GM12878 (cell line): Measurements from ENCODE around the gene EEF1AKMT3. TPM values are rescaled to one million over a fixed set of nuclear protein-coding genes. Genes with fewer than 3 reads are reported as not detected.

ENCODE experiments used
- ATAC-seq: fragments of 200-7000 bp; cut with Tn5 transposase; 3 replicates; pipeline ENCODE4 v1.9.1; 2020; ENCODE audit warnings: mild to moderate bottlenecking, moderate library complexity
- BruUV-seq: library from RNA; stranded (reverse); fragments of 400-500 nt; replicated peaks from 2 replicates; lab custom pipeline; 2021; lab: Mats Ljungman, UMichigan
- CTCF ChIA-PET: fragments of 300-600 bp; sonication (Branson Sonifier 250); formaldehyde crosslinking; extraction: SDS; loops from one replicate; lab custom pipeline; 2021; ENCODE audit warnings: inconsistent platforms; lab: Yijun Ruan, JAX
- POLR2A ChIA-PET: fragments of 350-600 bp; formaldehyde crosslinking; extraction: SDS; loops from one replicate; lab custom pipeline; 2021; ENCODE audit warnings: inconsistent platforms; lab: Charles Lee
- RAD21 ChIA-PET: fragments of 300-600 bp; sonication (Branson Sonifier 250); formaldehyde crosslinking; loops from one replicate; lab custom pipeline; 2023; ENCODE audit warnings: antibody characterized with exemption; ENCODE audit not compliant: unreplicated experiment; lab: Charles Lee
- SMC1A ChIA-PET: fragments of 300-600 bp; sonication (Branson Sonifier 250); formaldehyde crosslinking; loops from one replicate; lab custom pipeline; 2023; ENCODE audit not compliant: unreplicated experiment, uncharacterized antibody; lab: Charles Lee
- DNase-seq: peaks from one replicate; pipeline ENCODE4 v3.0.0-alpha.2; 2011; ENCODE audit warnings: low read depth, low spot score
- FAIRE-seq: peaks from 3 replicates; lab custom pipeline; 2011; peaks lifted over from hg19 to GRCh38; lab: Jason Lieb, UNC
- H2AFZ ChIP-seq: 2 replicates; pipeline ENCODE4 v1.6.0; 2011; ENCODE audit warnings: low read depth, low read length, control low read depth; ENCODE audit not compliant: control insufficient read depth
- H3K27ac ChIP-seq: 2 replicates; pipeline ENCODE4 v1.5.1; 2011; ENCODE audit warnings: control low read depth; ENCODE audit not compliant: control insufficient read depth, insufficient read depth
- H3K27me3 ChIP-seq, 2 experiments: replicated peaks in 1 of 2; 2 replicates each; pipeline versions ENCODE4 v1.6.0 to v1.6.1; 2011; ENCODE audit warnings: low read length in 1 of 2; ENCODE audit not compliant: control insufficient read depth in 2 of 2, insufficient read depth in 2 of 2
- H3K36me3 ChIP-seq, 2 experiments: 2 replicates each; pipeline ENCODE4 v1.5.1; 2011; ENCODE audit warnings: low read length in 1 of 2; ENCODE audit not compliant: control insufficient read depth in 2 of 2, insufficient read depth in 2 of 2
- H3K4me1 ChIP-seq: 2 replicates; pipeline ENCODE4 v1.6.1; 2011; ENCODE audit warnings: mild to moderate bottlenecking, low read length, moderate library complexity, mixed read lengths; ENCODE audit not compliant: control insufficient read depth, insufficient read depth
- H3K4me2 ChIP-seq: 2 replicates; pipeline ENCODE4 v1.6.0; 2011; ENCODE audit warnings: control low read depth; ENCODE audit not compliant: control insufficient read depth, insufficient read depth
- H3K4me3 ChIP-seq: fragments of 200-600 bp; sonication (generic); 2 replicates; pipeline ENCODE4 v1.5.1; 2016
- H3K79me2 ChIP-seq: 2 replicates; pipeline ENCODE4 v1.6.0; 2011; ENCODE audit warnings: low read length; ENCODE audit not compliant: control insufficient read depth, insufficient read depth
- H3K9ac ChIP-seq: 2 replicates; pipeline ENCODE4 v1.8.0; 2011; ENCODE audit warnings: low read length, control low read depth, mixed read lengths; ENCODE audit not compliant: control insufficient read depth, insufficient read depth
- H3K9me3 ChIP-seq: replicated peaks from 3 replicates; pipeline ENCODE4 v1.5.1; 2011; ENCODE audit warnings: mild to moderate bottlenecking, low read length; ENCODE audit not compliant: control insufficient read depth, insufficient read depth
- H4K20me1 ChIP-seq: 2 replicates; pipeline ENCODE4 v1.6.0; 2011; ENCODE audit not compliant: control insufficient read depth, insufficient read depth
- CHD2 ChIP-seq: IDR thresholded peaks from 2 replicates; pipeline ENCODE4 v1.6.1; 2011; ENCODE audit warnings: low read depth, low read length, improper control_type of control experiment, borderline replicate concordance
- KLF5 ChIP-seq: fragments of 450-650 bp; IDR thresholded peaks from 2 replicates; pipeline ENCODE4 v1.6.1; 2014; ENCODE audit warnings: mild to moderate bottlenecking; ENCODE audit not compliant: partially characterized antibody
- MEF2A ChIP-seq: IDR thresholded peaks from 2 replicates; pipeline ENCODE4 v1.6.1; 2011; ENCODE audit warnings: low read depth, mild to moderate bottlenecking, low read length, moderate library complexity; ENCODE audit not compliant: insufficient read depth
- MTA3 ChIP-seq: IDR thresholded peaks from 2 replicates; pipeline ENCODE4 v1.6.1; 2012; ENCODE audit warnings: low read length, inconsistent platforms, borderline replicate concordance
- POLR2A ChIP-seq: IDR thresholded peaks from 2 replicates; pipeline ENCODE4 v1.6.1; 2011; ENCODE audit warnings: low read depth, mild to moderate bottlenecking, low read length
- SMAD1 ChIP-seq: fragments of 450-650 bp; IDR thresholded peaks from 2 replicates; pipeline ENCODE4 v1.6.1; 2018; ENCODE audit warnings: mild to moderate bottlenecking, low read depth; ENCODE audit not compliant: partially characterized antibody
- SREBF1 ChIP-seq: IDR thresholded peaks from 2 replicates; pipeline ENCODE4 v1.6.1; 2012; ENCODE audit warnings: mild to moderate bottlenecking, low read length
- ZZZ3 ChIP-seq: IDR thresholded peaks from 2 replicates; pipeline ENCODE4 v1.6.1; 2011; ENCODE audit warnings: low read depth; ENCODE audit not compliant: control insufficient read depth, insufficient read length
- WGBS: methylation state at CpG from one replicate; pipeline ENCODE4 v1.1.6; 2016; ENCODE audit warnings: low lambda C conversion rate; ENCODE audit not compliant: insufficient replicate concordance, insufficient coverage; ENCODE audit errors: missing lambda C conversion rate; 5-methylcytosine and 5-hydroxymethylcytosine counted together
- in situ Hi-C: fragments of 300-500 bp; cut with MboI; formaldehyde crosslinking; loops from 9 replicates; pipeline ENCODE4 v1.14.3; 2018; ENCODE audit warnings: mixed read lengths
- intact Hi-C: fragments of 100-400 bp; cut with micrococcal nuclease; formaldehyde crosslinking; loops from one replicate; pipeline ENCODE4 v1.14.2; 2022; ENCODE audit not compliant: unreplicated experiment
- polyA plus RNA-seq, 11 experiments: library from polyadenylated mRNA; depleted of rRNA in 4 of 11; unstranded in 6 of 11; stranded (reverse) in 5 of 11; fragments of >200 nt; fragmentation: Nextera tagmentation in 4 of 11; fragmentation: Illumina TruSeq in 1 of 11; extraction: Ambion mirVana in 4 of 11; extraction: Trizol in 1 of 11; gene quantifications; 1 replicate in 1 of 11; 2 replicates in 10 of 11; pipeline versions ENCODE4 v1.2.1 to v1.2.3, GENCODE V29; 2011 to 2016; ENCODE audit warnings: inconsistent platforms in 2 of 11, missing spikeins in 2 of 11, low read depth in 1 of 11
- total RNA-seq, 4 experiments: library from RNA; depleted of rRNA in 3 of 4; stranded (reverse); fragments of >200 nt in 3 of 4; fragmentation: Illumina TruSeq in 1 of 4; extraction: Trizol in 1 of 4; gene quantifications; 2 replicates each; pipeline versions ENCODE4 v1.2.1 to v1.2.3, GENCODE V29; 2013 to 2021
- TF ChIP-seq, protein P1 (sequence below): fragments of 450-650 bp; formaldehyde crosslinking; IDR thresholded peaks from 2 replicates; pipeline ENCODE4 v1.4.0; 2022; ENCODE audit warnings: mild to moderate bottlenecking, moderate library complexity
- TF ChIP-seq, protein P2 (sequence below): fragments of 450-650 bp; IDR thresholded peaks from 2 replicates; pipeline ENCODE4 v1.6.1; 2016; ENCODE audit warnings: mild to moderate bottlenecking
- TF ChIP-seq, protein P3 (sequence below): fragments of 450-650 bp; IDR thresholded peaks from 2 replicates; pipeline ENCODE4 v1.6.1; 2016; ENCODE audit warnings: mild to moderate bottlenecking, moderate library complexity, borderline replicate concordance
- TF ChIP-seq, protein P4 (sequence below): fragments of 450-650 bp; formaldehyde crosslinking; IDR thresholded peaks from 2 replicates; pipeline ENCODE4 v1.4.0; 2020; ENCODE audit warnings: mild to moderate bottlenecking, moderate library complexity

Gene EEF1AKMT3
- total and polyA plus RNA-seq, 10 of the 15 experiments (the other 5 are each of a cell fraction or from before 2014, with no cell fraction given) = 1.2 to 8.2 (median 3.5) TPM

DNA sequence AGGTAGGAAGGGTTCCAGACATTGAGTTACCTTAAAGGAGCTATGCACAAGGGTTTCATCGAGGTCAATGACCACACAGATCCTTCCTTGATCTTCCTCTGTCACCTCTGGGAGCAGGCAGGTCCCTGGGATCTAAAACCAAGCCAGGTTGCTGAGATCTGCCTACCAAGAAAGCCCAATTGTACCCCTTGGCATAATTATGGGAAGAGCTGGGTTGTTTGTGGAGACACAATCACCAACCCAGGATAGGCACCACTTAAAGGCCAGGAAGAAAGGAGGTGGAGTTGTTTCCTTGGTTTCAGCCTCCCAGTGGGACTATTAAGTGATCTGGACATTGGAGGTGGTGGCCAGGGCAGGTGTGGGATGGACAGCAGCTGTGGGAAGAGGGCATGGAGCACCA lies 54.6 kb downstream of the EEF1AKMT3 start:
- Histone ChIP-seq H3K4me2 (no peak overlapping the region), H3K36me3 (peaks cover 41 to 51% of the 10 kb centered on the region in 2 experiments), H4K20me1 (peaks cover 5% of the 10 kb centered on the region; the same call in 1 of the 2 replicates), H2AFZ (no peak overlapping the region), H3K9me3 (no peaks in the 10 kb centered on the region), H3K9ac (no peak overlapping the region), H3K79me2 (peaks cover 13% of the 10 kb centered on the region), H3K27ac (no peak overlapping the region), H3K4me3 (no peak overlapping the region), H3K4me1 (peaks cover 9% of the 10 kb centered on the region), H3K27me3 (no peaks in the 10 kb centered on the region)
- RAD21 ChIA-PET = no interaction called here
- DNase-seq = no peak
- no peak for ATAC-seq
- in situ Hi-C loops = loop anchor here (5.0 kb wide), 1 partner anchor 80 kb away; no protein-coding TSS in a partner anchor
- intact Hi-C loops = no loop called here
- WGBS = 100% methylated on average over 1 of the region's 1 CpG
- no peak for FAIRE-seq
- CTCF ChIA-PET = interaction anchor here (1.0 to 1.3 kb wide), 2 partner anchors 10 to 22 kb away, joined by 3 to 4 read pairs; no protein-coding TSS in a partner anchor
- POLR2A ChIA-PET = no interaction called here
- SMC1A ChIA-PET = interaction anchor here (1.2 kb wide), 1 partner anchor 77 kb away, joined by 3 read pairs; no protein-coding TSS in a partner anchor
- BruUV-seq = no TSS peak
- TF ChIP-seq MEF2A = no peak
- no peak for TF ChIP-seq ZZZ3
- no peak for TF ChIP-seq MTA3
- TF ChIP-seq, protein P1, sequence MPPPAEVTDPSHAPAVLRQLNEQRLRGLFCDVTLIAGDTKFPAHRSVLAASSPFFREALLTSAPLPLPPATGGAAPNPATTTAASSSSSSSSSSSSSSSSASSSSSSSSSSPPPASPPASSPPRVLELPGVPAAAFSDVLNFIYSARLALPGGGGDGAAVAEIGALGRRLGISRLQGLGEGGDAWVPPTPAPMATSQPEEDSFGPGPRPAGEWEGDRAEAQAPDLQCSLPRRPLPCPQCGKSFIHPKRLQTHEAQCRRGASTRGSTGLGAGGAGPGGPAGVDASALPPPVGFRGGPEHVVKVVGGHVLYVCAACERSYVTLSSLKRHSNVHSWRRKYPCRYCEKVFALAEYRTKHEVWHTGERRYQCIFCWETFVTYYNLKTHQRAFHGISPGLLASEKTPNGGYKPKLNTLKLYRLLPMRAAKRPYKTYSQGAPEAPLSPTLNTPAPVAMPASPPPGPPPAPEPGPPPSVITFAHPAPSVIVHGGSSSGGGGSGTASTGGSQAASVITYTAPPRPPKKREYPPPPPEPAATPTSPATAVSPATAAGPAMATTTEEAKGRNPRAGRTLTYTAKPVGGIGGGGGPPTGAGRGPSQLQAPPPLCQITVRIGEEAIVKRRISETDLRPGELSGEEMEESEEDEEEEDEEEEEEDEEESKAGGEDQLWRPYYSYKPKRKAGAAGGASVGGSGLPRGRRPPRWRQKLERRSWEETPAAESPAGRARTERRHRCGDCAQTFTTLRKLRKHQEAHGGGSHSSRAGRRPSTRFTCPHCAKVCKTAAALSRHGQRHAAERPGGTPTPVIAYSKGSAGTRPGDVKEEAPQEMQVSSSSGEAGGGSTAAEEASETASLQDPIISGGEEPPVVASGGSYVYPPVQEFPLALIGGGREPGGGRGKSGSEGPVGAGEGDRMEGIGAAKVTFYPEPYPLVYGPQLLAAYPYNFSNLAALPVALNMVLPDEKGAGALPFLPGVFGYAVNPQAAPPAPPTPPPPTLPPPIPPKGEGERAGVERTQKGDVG (CRISPR knock-in tag) = no peak
- TF ChIP-seq, protein P2, sequence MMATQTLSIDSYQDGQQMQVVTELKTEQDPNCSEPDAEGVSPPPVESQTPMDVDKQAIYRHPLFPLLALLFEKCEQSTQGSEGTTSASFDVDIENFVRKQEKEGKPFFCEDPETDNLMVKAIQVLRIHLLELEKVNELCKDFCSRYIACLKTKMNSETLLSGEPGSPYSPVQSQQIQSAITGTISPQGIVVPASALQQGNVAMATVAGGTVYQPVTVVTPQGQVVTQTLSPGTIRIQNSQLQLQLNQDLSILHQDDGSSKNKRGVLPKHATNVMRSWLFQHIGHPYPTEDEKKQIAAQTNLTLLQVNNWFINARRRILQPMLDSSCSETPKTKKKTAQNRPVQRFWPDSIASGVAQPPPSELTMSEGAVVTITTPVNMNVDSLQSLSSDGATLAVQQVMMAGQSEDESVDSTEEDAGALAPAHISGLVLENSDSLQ = no peak
- no peak for TF ChIP-seq SMAD1
- TF ChIP-seq, protein P3, sequence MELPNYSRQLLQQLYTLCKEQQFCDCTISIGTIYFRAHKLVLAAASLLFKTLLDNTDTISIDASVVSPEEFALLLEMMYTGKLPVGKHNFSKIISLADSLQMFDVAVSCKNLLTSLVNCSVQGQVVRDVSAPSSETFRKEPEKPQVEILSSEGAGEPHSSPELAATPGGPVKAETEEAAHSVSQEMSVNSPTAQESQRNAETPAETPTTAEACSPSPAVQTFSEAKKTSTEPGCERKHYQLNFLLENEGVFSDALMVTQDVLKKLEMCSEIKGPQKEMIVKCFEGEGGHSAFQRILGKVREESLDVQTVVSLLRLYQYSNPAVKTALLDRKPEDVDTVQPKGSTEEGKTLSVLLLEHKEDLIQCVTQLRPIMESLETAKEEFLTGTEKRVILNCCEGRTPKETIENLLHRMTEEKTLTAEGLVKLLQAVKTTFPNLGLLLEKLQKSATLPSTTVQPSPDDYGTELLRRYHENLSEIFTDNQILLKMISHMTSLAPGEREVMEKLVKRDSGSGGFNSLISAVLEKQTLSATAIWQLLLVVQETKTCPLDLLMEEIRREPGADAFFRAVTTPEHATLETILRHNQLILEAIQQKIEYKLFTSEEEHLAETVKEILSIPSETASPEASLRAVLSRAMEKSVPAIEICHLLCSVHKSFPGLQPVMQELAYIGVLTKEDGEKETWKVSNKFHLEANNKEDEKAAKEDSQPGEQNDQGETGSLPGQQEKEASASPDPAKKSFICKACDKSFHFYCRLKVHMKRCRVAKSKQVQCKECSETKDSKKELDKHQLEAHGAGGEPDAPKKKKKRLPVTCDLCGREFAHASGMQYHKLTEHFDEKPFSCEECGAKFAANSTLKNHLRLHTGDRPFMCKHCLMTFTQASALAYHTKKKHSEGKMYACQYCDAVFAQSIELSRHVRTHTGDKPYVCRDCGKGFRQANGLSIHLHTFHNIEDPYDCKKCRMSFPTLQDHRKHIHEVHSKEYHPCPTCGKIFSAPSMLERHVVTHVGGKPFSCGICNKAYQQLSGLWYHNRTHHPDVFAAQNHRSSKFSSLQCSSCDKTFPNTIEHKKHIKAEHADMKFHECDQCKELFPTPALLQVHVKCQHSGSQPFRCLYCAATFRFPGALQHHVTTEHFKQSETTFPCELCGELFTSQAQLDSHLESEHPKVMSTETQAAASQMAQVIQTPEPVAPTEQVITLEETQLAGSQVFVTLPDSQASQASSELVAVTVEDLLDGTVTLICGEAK = no peak
- no peak for TF ChIP-seq CHD2
- no peak for TF ChIP-seq POLR2A
- TF ChIP-seq SREBF1 = no peak
- TF ChIP-seq, protein P4, sequence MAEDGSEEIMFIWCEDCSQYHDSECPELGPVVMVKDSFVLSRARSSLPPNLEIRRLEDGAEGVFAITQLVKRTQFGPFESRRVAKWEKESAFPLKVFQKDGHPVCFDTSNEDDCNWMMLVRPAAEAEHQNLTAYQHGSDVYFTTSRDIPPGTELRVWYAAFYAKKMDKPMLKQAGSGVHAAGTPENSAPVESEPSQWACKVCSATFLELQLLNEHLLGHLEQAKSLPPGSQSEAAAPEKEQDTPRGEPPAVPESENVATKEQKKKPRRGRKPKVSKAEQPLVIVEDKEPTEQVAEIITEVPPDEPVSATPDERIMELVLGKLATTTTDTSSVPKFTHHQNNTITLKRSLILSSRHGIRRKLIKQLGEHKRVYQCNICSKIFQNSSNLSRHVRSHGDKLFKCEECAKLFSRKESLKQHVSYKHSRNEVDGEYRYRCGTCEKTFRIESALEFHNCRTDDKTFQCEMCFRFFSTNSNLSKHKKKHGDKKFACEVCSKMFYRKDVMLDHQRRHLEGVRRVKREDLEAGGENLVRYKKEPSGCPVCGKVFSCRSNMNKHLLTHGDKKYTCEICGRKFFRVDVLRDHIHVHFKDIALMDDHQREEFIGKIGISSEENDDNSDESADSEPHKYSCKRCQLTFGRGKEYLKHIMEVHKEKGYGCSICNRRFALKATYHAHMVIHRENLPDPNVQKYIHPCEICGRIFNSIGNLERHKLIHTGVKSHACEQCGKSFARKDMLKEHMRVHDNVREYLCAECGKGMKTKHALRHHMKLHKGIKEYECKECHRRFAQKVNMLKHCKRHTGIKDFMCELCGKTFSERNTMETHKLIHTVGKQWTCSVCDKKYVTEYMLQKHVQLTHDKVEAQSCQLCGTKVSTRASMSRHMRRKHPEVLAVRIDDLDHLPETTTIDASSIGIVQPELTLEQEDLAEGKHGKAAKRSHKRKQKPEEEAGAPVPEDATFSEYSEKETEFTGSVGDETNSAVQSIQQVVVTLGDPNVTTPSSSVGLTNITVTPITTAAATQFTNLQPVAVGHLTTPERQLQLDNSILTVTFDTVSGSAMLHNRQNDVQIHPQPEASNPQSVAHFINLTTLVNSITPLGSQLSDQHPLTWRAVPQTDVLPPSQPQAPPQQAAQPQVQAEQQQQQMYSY (CRISPR knock-in tag) = no peak
- TF ChIP-seq KLF5 = no peak
